HepG2 (cell line): ENCODE data around the gene SPACDR. TPM values are rescaled to one million over a fixed set of nuclear protein-coding genes. Genes with fewer than 3 reads are reported as not detected.

Experiments used
- ARID4A ChIP-seq: sonication (generic); formaldehyde crosslinking; IDR thresholded peaks from 2 replicates; pipeline ENCODE4 v1.5.0; 2020; ENCODE audit warnings: mild to moderate bottlenecking, missing genetic modification reagents, borderline replicate concordance
- EEA1 ChIP-seq: sonication (generic); formaldehyde crosslinking; IDR thresholded peaks from 2 replicates; pipeline ENCODE4 v1.5.1; 2020; ENCODE audit warnings: mild to moderate bottlenecking, missing genetic modification reagents, borderline replicate concordance
- HNRNPL ChIP-seq: fragments of 200-400 bp; formaldehyde crosslinking; IDR thresholded peaks from 2 replicates; pipeline ENCODE4 v1.6.1; 2017; ENCODE audit warnings: mild to moderate bottlenecking, low read depth, low read length
- HNRNPLL ChIP-seq: fragments of 200-400 bp; formaldehyde crosslinking; IDR thresholded peaks from 2 replicates; pipeline ENCODE4 v1.6.1; 2017; ENCODE audit warnings: mild to moderate bottlenecking, low read depth, low read length; ENCODE audit not compliant: poor library complexity, severe bottlenecking
- MYC ChIP-seq: sonication (generic); formaldehyde crosslinking; IDR thresholded peaks from 2 replicates; pipeline ENCODE4 v1.9.0; 2021; ENCODE audit warnings: missing genetic modification reagents, borderline replicate concordance
- PITX1 ChIP-seq: sonication (generic); formaldehyde crosslinking; IDR thresholded peaks from 2 replicates; pipeline ENCODE4 v1.5.1; 2020; ENCODE audit warnings: mild to moderate bottlenecking, missing genetic modification reagents
- POLR2G ChIP-seq: fragments of 200-400 bp; formaldehyde crosslinking; IDR thresholded peaks from 2 replicates; pipeline ENCODE4 v1.6.1; 2018; ENCODE audit warnings: mild to moderate bottlenecking, low read depth, low read length, moderate library complexity
- REPIN1 ChIP-seq: sonication (generic); formaldehyde crosslinking; IDR thresholded peaks from 2 replicates; pipeline ENCODE4 v1.8.0; 2022; ENCODE audit warnings: missing genetic modification reagents, low read depth, mild to moderate bottlenecking, borderline replicate concordance
- RFXAP ChIP-seq: sonication (generic); formaldehyde crosslinking; IDR thresholded peaks from 2 replicates; pipeline ENCODE4 v1.4.0; 2020; ENCODE audit warnings: missing genetic modification reagents, borderline replicate concordance
- SMAD1 ChIP-seq: sonication (generic); formaldehyde crosslinking; IDR thresholded peaks from 2 replicates; pipeline ENCODE4 v1.4.0; 2020; ENCODE audit warnings: missing genetic modification reagents, low read depth, mild to moderate bottlenecking, borderline replicate concordance
- SMYD3 ChIP-seq: sonication (generic); formaldehyde crosslinking; IDR thresholded peaks from 2 replicates; pipeline ENCODE4 v1.8.1; 2023; ENCODE audit warnings: mild to moderate bottlenecking, missing genetic modification reagents
- SRY ChIP-seq: sonication (generic); formaldehyde crosslinking; IDR thresholded peaks from 2 replicates; pipeline ENCODE4 v1.8.0; 2022; ENCODE audit warnings: mild to moderate bottlenecking, missing genetic modification reagents
- TEAD3 ChIP-seq: optimal IDR thresholded peaks from 2 replicates; pipeline ENCODE3; 2016; ENCODE audit warnings: borderline replicate concordance
- YEATS4 ChIP-seq: sonication (generic); formaldehyde crosslinking; IDR thresholded peaks from 2 replicates; pipeline ENCODE4 v1.4.0; 2020; ENCODE audit warnings: missing genetic modification reagents, borderline replicate concordance
- YY1 ChIP-seq: IDR thresholded peaks from 2 replicates; pipeline ENCODE4 v1.6.1; 2011; ENCODE audit warnings: low read length, low read depth, moderate library complexity, mild to moderate bottlenecking; ENCODE audit not compliant: insufficient read depth, insufficient replicate concordance
- ZBTB20 ChIP-seq: sonication (generic); formaldehyde crosslinking; IDR thresholded peaks from 2 replicates; pipeline ENCODE4 v1.8.1; 2023; ENCODE audit warnings: missing genetic modification reagents, low read depth, mild to moderate bottlenecking, borderline replicate concordance
- ZBTB38 ChIP-seq: sonication (generic); formaldehyde crosslinking; IDR thresholded peaks from 2 replicates; pipeline ENCODE4 v1.5.1; 2020; ENCODE audit warnings: mild to moderate bottlenecking, missing genetic modification reagents
- ZC3H13 ChIP-seq: sonication (generic); formaldehyde crosslinking; IDR thresholded peaks from 2 replicates; pipeline ENCODE4 v1.8.1; 2023; ENCODE audit warnings: mild to moderate bottlenecking, missing genetic modification reagents, moderate library complexity
- ZNF263 ChIP-seq: sonication (generic); formaldehyde crosslinking; IDR thresholded peaks from 2 replicates; pipeline ENCODE4 v1.4.0; 2020; ENCODE audit warnings: missing genetic modification reagents
- ZNF317 ChIP-seq: sonication (generic); formaldehyde crosslinking; IDR thresholded peaks from 2 replicates; pipeline ENCODE4 v1.5.0; 2020; ENCODE audit warnings: mild to moderate bottlenecking, missing genetic modification reagents
- ZNF446 ChIP-seq: sonication (generic); formaldehyde crosslinking; IDR thresholded peaks from 2 replicates; pipeline ENCODE4 v1.5.0; 2020; ENCODE audit warnings: mild to moderate bottlenecking, missing genetic modification reagents
- ZNF564 ChIP-seq: sonication (generic); formaldehyde crosslinking; IDR thresholded peaks from 2 replicates; pipeline ENCODE4 v1.8.1; 2023; ENCODE audit warnings: mild to moderate bottlenecking, missing genetic modification reagents
- ZNF614 ChIP-seq: IDR thresholded peaks from 2 replicates; pipeline ENCODE4 v1.6.1; 2018; ENCODE audit warnings: missing biosample characterization, missing genetic modification reagents, inconsistent platforms, borderline replicate concordance
- ZNF672 ChIP-seq: sonication (generic); formaldehyde crosslinking; IDR thresholded peaks from 2 replicates; pipeline ENCODE4 v1.8.1; 2022; ENCODE audit warnings: missing genetic modification reagents
- ZNF766 ChIP-seq: sonication (generic); formaldehyde crosslinking; IDR thresholded peaks from 2 replicates; pipeline ENCODE4 v1.5.0; 2020; ENCODE audit warnings: missing genetic modification reagents, borderline replicate concordance
- polyA plus RNA-seq, 8 experiments: library from polyadenylated mRNA; depleted of rRNA in 3 of 8; stranded (reverse) in 7 of 8; unstranded in 1 of 8; fragments of >200 nt; fragmentation: Illumina TruSeq in 4 of 8; extraction: Trizol in 4 of 8; gene quantifications; 2 replicates each; pipeline versions ENCODE4 v1.2.1 to v1.2.3, GENCODE V29; 2011 to 2016; ENCODE audit warnings: low read depth in 4 of 8, missing spikeins in 1 of 8, mixed read lengths in 1 of 8; ENCODE audit not compliant: insufficient read depth in 1 of 8
- total RNA-seq, 5 experiments: library from RNA; depleted of rRNA; stranded (reverse); fragments of >200 nt; fragmentation: Illumina TruSeq; extraction: Trizol; gene quantifications; 2 replicates each; pipeline ENCODE4 v1.2.3, GENCODE V29; 2016; ENCODE audit warnings: low read depth in 1 of 5

The SPACDR gene
- total and polyA plus RNA-seq, 2 of the 13 experiments (the other 11 are each of a cell fraction or from before 2014, with no cell fraction given): 0.41 TPM; not detected in 1

GRCh38 chr7:100435401-100436304 lies 28.4 kb downstream of the SPACDR start (continued):
- TF ChIP-seq ZNF672 (CRISPR knock-in tag): no peak
- 0 out of 2 replicates have a peak, but pooled peaks have one; percentile 47 for TF ChIP-seq HNRNPL
- peak; percentile 20 for TF ChIP-seq YY1
- TF ChIP-seq ZBTB38 (CRISPR knock-in tag): peak; percentile 57; the same call in 1 of the 2 replicates
- TF ChIP-seq RFXAP (CRISPR knock-in tag): no peak
- peak; percentile 73 for TF ChIP-seq REPIN1 (CRISPR knock-in tag)
- TF ChIP-seq PITX1 (CRISPR knock-in tag): 0 out of 2 replicates have a peak, but pooled peaks have one; percentile 22
- no peak for TF ChIP-seq ZNF317
- no peak for TF ChIP-seq ZNF614 (CRISPR knock-in tag)
- TF ChIP-seq ZBTB20 (CRISPR knock-in tag): 0 out of 2 replicates have a peak, but pooled peaks have one; percentile 29
- TF ChIP-seq POLR2G: peak; percentile 67
- peak; percentile 5 for TF ChIP-seq ARID4A
- TF ChIP-seq ZNF766 (CRISPR knock-in tag): no peak
- peak; percentile 71; the same call in 1 of the 2 replicates for TF ChIP-seq EEA1 (CRISPR knock-in tag)
- no peak for TF ChIP-seq SRY (CRISPR knock-in tag)
- TF ChIP-seq ZNF564 (CRISPR knock-in tag): peak; percentile 62; the same call in 1 of the 2 replicates
- TF ChIP-seq ZNF263 (CRISPR knock-in tag): 0 out of 2 replicates have a peak, but pooled peaks have one; percentile 11
- TF ChIP-seq MYC (CRISPR knock-in tag): peak; percentile 52
- peak; percentile 84; the same call in 1 of the 2 replicates for TF ChIP-seq ZC3H13
- no peak; the same call in 1 of the 2 replicates for TF ChIP-seq ZNF446 (CRISPR knock-in tag)
- peak; percentile 42 for TF ChIP-seq TEAD3 (CRISPR knock-in tag)
- peak; percentile 69; the same call in 1 of the 2 replicates for TF ChIP-seq SMYD3 (CRISPR knock-in tag)
- 0 out of 2 replicates have a peak, but pooled peaks have one; percentile 37 for TF ChIP-seq SMAD1
- TF ChIP-seq HNRNPLL: no peak
- TF ChIP-seq YEATS4 (CRISPR knock-in tag): peak; percentile 44; the same call in 1 of the 2 replicates
